HEK293T (cell line): ENCODE data around the gene TP53BP1.
"Not testable (repeated sequence)": the region's sequence is repeated elsewhere in the genome, so short reads cannot be mapped to it uniquely, and the experiment has no call there.

Experiments
- CTCF ChIA-PET: fragments of 350-600 bp; formaldehyde crosslinking; extraction: SDS; loops from one replicate; lab custom pipeline; 2021; ENCODE audit warnings: antibody characterized with exemption, inconsistent platforms; lab: Yijun Ruan, JAX
- POLR2A ChIA-PET: fragments of 350-600 bp; formaldehyde crosslinking; extraction: SDS; loops from one replicate; lab custom pipeline; 2020; ENCODE audit warnings: antibody characterized with exemption, inconsistent platforms; lab: Yijun Ruan, JAX
- DNase-seq: peaks from one replicate; pipeline ENCODE4 v3.0.0; 2012; ENCODE audit warnings: mixed read lengths; ENCODE audit errors: extremely low spot score
- ARNT ChIP-seq: fragments of 450-650 bp; IDR thresholded peaks from 2 replicates; pipeline ENCODE4 v1.6.1; 2017; ENCODE audit warnings: mild to moderate bottlenecking
- BHLHE40 ChIP-seq: fragments of 450-650 bp; IDR thresholded peaks from 2 replicates; pipeline ENCODE4 v1.6.1; 2016; ENCODE audit warnings: mild to moderate bottlenecking, moderate library complexity, borderline replicate concordance
- CTBP1 ChIP-seq: fragments of 450-650 bp; IDR thresholded peaks from 2 replicates; pipeline ENCODE4 v1.6.1; 2016; ENCODE audit warnings: borderline replicate concordance
- ELF4 ChIP-seq: fragments of 450-650 bp; IDR thresholded peaks from 2 replicates; pipeline ENCODE4 v1.6.1; 2017; ENCODE audit warnings: antibody characterized with exemption
- FOXA1 ChIP-seq: fragments of 450-650 bp; IDR thresholded peaks from 2 replicates; pipeline ENCODE4 v1.6.1; 2016; ENCODE audit warnings: mild to moderate bottlenecking
- FOXK2 ChIP-seq: fragments of 450-650 bp; IDR thresholded peaks from 2 replicates; pipeline ENCODE4 v1.6.1; 2016; ENCODE audit warnings: mild to moderate bottlenecking
- FOXM1 ChIP-seq: fragments of 450-650 bp; IDR thresholded peaks from 2 replicates; pipeline ENCODE4 v1.6.1; 2017; ENCODE audit warnings: mild to moderate bottlenecking, borderline replicate concordance
- HDGF ChIP-seq: fragments of 450-650 bp; IDR thresholded peaks from 2 replicates; pipeline ENCODE4 v1.6.1; 2017; ENCODE audit warnings: antibody characterized with exemption, borderline replicate concordance
- L3MBTL2 ChIP-seq: fragments of 450-650 bp; conservative IDR thresholded peaks from 2 replicates; pipeline ENCODE4 v1.6.1; 2016; ENCODE audit warnings: mild to moderate bottlenecking
- LEF1 ChIP-seq: fragments of 450-650 bp; IDR thresholded peaks from 2 replicates; pipeline ENCODE4 v1.6.1; 2017; ENCODE audit warnings: mild to moderate bottlenecking, borderline replicate concordance
- NFRKB ChIP-seq: fragments of 450-650 bp; IDR thresholded peaks from 2 replicates; pipeline ENCODE4 v1.6.1; 2016; ENCODE audit warnings: mild to moderate bottlenecking, moderate library complexity
- SP1 ChIP-seq: fragments of 450-650 bp; IDR thresholded peaks from 2 replicates; pipeline ENCODE4 v1.6.1; 2017
- SUZ12 ChIP-seq: fragments of 450-650 bp; IDR thresholded peaks from 2 replicates; pipeline ENCODE4 v1.6.1; 2016; ENCODE audit warnings: mild to moderate bottlenecking
- TARDBP ChIP-seq: fragments of 450-650 bp; IDR thresholded peaks from 2 replicates; pipeline ENCODE4 v1.6.1; 2016
- ZNF384 ChIP-seq: fragments of 450-650 bp; IDR thresholded peaks from 2 replicates; pipeline ENCODE4 v1.6.1; 2016
- TF ChIP-seq, protein P1 (sequence below): fragments of 450-650 bp; IDR thresholded peaks from 2 replicates; pipeline ENCODE4 v1.6.1; 2016

The TP53BP1 gene

DNA sequence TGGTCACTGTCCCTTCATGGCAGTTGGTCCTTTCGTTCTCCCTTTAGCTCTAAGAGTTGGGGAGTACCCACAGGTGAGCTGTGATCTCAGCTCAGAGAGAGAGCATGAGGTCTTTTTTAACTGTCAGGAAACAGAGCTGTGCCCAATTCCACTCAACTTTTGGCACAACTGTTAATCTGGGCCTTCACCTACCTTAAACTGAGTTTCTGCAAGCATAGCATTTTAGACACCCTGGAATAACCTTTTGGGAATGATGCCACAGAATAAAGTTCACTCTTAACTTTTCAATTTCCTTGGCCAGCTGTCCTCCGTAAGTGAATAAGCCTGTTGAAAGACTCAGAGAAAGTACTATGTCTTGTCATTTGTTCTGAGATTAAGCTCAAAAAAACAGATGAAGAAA is 86.1 kb downstream of the TP53BP1 start:
- CTCF ChIA-PET = no interaction called here
- no peak for DNase-seq
- TF ChIP-seq TARDBP (no peak), SUZ12 (no peak), ZNF384 (no peak), ELF4 (no peak), CTBP1 (no peak), FOXM1 (no peak), BHLHE40 (no peak), NFRKB (no peak)
- POLR2A ChIA-PET = no interaction called here

DNA sequence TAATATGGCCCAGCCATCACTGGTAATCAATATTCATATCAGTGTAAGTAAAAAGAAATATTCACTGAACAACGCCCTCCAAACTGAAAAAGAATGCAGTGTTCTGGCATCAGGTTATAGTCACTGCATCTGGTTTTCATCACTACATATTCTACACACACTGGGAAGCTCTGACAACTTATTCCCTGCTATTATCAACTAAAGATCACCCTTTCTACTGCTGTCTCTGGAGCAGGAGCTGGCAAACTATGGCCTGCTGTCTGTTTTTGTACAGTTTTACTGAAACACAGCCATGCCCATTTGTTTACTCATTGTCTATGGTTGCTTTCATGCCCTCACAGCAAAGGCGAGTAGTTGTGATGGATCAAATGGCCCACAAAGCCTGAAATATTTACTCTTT is 86.8 kb downstream of the TP53BP1 start:
- ChIA-PET POLR2A (no interaction called here), CTCF (no interaction called here)
- DNase-seq = no peak
- TF ChIP-seq FOXK2 = no peak
- TF ChIP-seq BHLHE40 = no peak
- no peak for TF ChIP-seq HDGF
- TF ChIP-seq TARDBP = no peak
- TF ChIP-seq LEF1 = no peak
- TF ChIP-seq, protein P1, sequence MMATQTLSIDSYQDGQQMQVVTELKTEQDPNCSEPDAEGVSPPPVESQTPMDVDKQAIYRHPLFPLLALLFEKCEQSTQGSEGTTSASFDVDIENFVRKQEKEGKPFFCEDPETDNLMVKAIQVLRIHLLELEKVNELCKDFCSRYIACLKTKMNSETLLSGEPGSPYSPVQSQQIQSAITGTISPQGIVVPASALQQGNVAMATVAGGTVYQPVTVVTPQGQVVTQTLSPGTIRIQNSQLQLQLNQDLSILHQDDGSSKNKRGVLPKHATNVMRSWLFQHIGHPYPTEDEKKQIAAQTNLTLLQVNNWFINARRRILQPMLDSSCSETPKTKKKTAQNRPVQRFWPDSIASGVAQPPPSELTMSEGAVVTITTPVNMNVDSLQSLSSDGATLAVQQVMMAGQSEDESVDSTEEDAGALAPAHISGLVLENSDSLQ = no peak
- TF ChIP-seq ELF4 = no peak
- TF ChIP-seq CTBP1 = no peak
- TF ChIP-seq SUZ12 = no peak
- TF ChIP-seq SP1 = no peak
- no peak for TF ChIP-seq FOXM1
- TF ChIP-seq L3MBTL2 = no peak
- TF ChIP-seq ARNT = no peak

DNA sequence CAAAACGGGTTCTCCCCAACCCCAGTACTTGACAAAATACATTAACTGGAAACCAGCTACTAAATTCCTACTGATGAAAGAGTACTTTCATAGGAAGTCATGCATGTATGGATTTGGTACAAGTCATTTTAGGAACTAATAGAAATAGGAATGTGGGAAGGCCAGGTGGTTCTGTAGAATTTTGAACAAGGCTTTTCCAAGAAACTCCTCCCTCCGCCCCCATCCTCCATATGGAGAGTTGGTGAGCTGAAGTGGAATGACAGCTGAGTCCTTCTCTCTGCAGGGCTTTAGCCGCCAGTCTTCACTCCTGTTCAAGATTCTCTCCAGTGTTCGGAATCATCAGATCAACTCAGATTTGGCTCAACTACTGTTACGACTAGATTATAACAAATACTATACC is 88.8 kb downstream of the TP53BP1 start:
- POLR2A ChIA-PET = no interaction called here
- DNase-seq = no peak
- no peak for TF ChIP-seq L3MBTL2
- TF ChIP-seq CTBP1 = no peak
- TF ChIP-seq, protein P1 = no peak
- no peak for TF ChIP-seq ELF4
- no peak for TF ChIP-seq ZNF384
- TF ChIP-seq SP1 = no peak
- no peak for TF ChIP-seq FOXM1
- no peak for TF ChIP-seq LEF1
- no peak for TF ChIP-seq BHLHE40
- TF ChIP-seq NFRKB = no peak
- no peak for TF ChIP-seq ARNT
- TF ChIP-seq FOXA1 = no peak
- TF ChIP-seq HDGF = no peak
- no peak for TF ChIP-seq SUZ12
- TF ChIP-seq FOXK2 = no peak
- TF ChIP-seq TARDBP = no peak
- CTCF ChIA-PET = no interaction called here

DNA sequence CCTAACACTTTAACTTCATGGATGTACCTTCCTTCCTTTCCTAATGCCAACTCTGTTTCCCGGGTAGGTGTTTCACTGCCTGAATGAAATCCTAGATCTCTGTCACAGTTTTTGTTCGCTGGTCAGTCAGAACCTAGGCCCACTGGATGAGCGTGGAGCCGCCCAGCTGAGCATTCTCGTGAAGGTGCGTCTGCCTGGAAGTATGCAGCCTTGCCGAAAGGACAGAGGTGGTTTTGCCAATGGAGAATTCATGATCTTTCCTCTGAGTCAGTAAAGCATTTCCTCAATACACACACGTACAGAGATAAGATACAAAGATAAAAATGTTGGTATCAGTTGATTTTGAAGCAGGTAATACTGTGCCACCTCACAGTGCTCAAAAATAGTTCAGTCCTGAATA is 89.3 kb downstream of the TP53BP1 start:
- DNase-seq = no peak
- CTCF ChIA-PET = no interaction called here
- TF ChIP-seq, protein P1 = no peak
- POLR2A ChIA-PET = interaction anchor here (1.0 kb wide), 1 partner anchor 14 kb away, joined by 3 read pairs; no protein-coding TSS in a partner anchor

DNA sequence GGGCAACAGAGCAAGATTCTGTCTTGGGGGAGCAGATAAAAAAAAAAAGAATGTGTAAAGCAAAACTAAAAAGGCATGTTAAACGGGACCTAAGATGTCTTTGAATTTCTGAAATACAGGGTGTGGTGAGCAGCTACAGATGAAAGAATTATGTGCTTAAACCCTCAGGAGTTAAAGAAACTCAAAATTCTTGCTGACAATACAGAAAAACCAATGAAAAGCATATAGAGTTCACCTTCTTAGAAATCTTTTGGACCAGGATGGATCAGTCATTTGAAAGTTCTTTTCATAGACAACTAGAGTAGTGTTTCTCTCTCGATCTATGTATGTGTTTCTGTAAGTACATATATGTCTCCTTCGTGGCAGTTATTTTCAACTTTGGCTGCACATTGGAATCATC is 90.7 kb downstream of the TP53BP1 start:
- TF ChIP-seq BHLHE40 (no peak), L3MBTL2 (no peak), HDGF (no peak), LEF1 (no peak), FOXA1 (no peak), NFRKB (no peak), SP1 (no peak), FOXM1 (no peak)
- CTCF ChIA-PET = no interaction called here
- DNase-seq = no peak
- POLR2A ChIA-PET = interaction anchor here (1.0 kb wide), 1 partner anchor 15 kb away, joined by 3 read pairs; no protein-coding TSS in a partner anchor

DNA sequence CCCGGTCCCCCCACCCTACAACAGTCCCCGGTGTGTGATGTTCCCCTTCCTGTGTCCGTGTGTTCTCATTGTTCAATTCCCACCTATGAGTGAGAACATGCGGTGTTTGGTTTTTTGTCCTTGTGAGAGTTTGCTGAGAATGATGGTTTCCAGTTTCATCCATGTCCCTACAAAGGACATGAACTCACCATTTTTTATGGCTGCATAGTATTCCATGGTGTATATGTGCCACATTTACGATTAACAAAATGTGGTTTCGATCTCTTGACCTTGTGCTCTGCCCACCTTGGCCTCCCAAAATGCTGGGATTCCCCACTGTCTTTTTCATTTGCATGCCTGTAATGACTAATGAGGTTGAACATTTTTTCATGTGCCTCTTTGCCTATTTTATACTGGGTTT is 99.4 kb downstream of the TP53BP1 start:
- CTCF ChIA-PET, DNase-seq, POLR2A ChIA-PET: not testable (repeated sequence)

DNA sequence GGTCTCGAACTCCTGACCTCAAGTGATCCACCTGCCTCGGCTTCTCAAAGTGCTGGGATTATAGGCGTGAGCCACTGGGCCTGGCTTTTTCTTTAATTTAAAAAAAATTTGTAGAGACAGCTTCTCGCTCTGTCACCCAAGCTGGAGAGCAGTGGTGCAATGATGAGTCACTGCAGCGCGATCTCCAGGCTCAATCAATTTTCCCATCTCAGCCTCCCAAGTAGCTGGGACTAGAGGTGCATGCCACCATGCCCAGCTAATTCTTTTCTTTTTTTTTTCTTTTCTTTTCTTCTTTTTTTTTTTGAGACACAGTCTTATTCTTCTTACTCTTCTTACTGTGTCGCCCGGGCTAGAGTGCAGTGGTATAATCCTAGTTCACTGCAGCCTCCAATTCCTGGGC is 102.2 kb downstream of the TP53BP1 start:
- POLR2A ChIA-PET = no interaction called here

More for the DNA sequence above, 102.2 kb downstream of the TP53BP1 start:
- CTCF ChIA-PET = interaction anchor here (0.7 to 2.2 kb wide), 2 partner anchors 15 to 597 kb away, joined by 3 to 8 read pairs; no protein-coding TSS in a partner anchor
- TF ChIP-seq FOXM1 = no peak
- TF ChIP-seq SUZ12 = no peak
- no peak for TF ChIP-seq L3MBTL2
- no peak for TF ChIP-seq ARNT
- TF ChIP-seq LEF1 = no peak
- TF ChIP-seq FOXA1 = no peak
- no peak for TF ChIP-seq CTBP1
- TF ChIP-seq FOXK2 = no peak
- no peak for TF ChIP-seq TARDBP
- no peak for TF ChIP-seq ZNF384
- no peak for TF ChIP-seq NFRKB
- TF ChIP-seq SP1 = no peak
- TF ChIP-seq, protein P1 = no peak
- TF ChIP-seq BHLHE40 = no peak
- no peak for TF ChIP-seq HDGF
- no peak for TF ChIP-seq ELF4
- DNase-seq = no peak
